ENCODE measurements around the gene GIMAP8. TPM values are rescaled to one million over a fixed set of nuclear protein-coding genes. Genes with fewer than 3 reads are reported as not detected.

Gene GIMAP8
- total RNA-seq, 1 experiment from 2014 or later, result 0.10 TPM

DNA sequence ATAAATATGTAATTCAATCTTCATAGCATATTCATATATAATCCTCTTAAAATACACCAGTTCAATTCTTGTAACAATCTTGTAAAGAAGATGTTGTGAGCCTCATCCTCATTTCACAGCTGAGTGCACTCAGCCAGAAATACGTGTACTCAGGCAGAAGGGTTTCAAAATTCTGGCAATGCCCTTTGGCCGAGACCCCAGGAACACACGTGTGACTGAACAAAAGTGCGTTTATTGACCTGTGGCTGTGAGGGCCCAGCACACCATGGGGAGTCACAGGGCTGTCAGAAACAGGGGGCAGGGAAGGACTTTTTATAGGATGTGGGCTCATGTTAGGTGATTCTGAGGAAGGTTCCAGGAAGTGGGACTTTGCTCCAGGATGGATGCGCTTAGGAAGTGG, 21.5 kb downstream of the GIMAP8 start:
- no TSS peak for BruUV-seq (replicated peaks)

DNA sequence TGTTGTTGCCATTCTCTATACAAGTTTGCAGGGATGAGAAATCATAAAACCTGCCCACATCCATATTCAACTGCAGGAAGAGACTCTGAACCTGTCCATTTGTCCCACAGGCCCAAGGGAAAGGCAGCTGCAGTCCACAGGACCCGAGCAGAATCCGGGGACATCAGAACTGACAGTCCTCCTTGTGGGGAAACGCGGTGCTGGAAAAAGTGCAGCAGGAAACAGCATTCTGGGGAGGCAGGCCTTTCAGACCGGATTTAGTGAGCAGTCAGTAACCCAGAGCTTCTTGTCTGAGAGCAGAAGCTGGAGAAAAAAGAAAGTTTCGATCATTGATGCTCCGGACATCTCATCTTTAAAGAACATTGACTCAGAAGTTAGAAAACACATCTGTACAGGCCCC, 23.5 kb downstream of the GIMAP8 start:
- H3K36me3 ChIP-seq (ENCODE audit: control insufficient read depth, insufficient read depth, low read length), result no peaks in the 10 kb centered on the region
- DNase-seq (ENCODE audit: low read depth, low spot score) (no peak), ATAC-seq (no peak)
- no peaks in the 10 kb centered on the region for H3K9me3 ChIP-seq (ENCODE audit: control insufficient read depth, insufficient read depth, low read depth, low read length)
- H3K4me3 ChIP-seq (ENCODE audit: low read depth in 2 of 2, low read length in 2 of 2), result no peak overlapping the region
- no peak overlapping the region for H3K27ac ChIP-seq (ENCODE audit: low read length)
- in situ Hi-C loops (cut with HindIII; ENCODE audit: low pct_unique_long_range_greater_than_20kb, low sequenced_read_pairs), result no loop called here
- ChIA-PET POLR2A (no interaction called here), CTCF (no interaction called here)
- intact Hi-C loops (cut with micrococcal nuclease; ENCODE audit: unreplicated experiment), result no loop called here
- TF ChIP-seq, protein P1, sequence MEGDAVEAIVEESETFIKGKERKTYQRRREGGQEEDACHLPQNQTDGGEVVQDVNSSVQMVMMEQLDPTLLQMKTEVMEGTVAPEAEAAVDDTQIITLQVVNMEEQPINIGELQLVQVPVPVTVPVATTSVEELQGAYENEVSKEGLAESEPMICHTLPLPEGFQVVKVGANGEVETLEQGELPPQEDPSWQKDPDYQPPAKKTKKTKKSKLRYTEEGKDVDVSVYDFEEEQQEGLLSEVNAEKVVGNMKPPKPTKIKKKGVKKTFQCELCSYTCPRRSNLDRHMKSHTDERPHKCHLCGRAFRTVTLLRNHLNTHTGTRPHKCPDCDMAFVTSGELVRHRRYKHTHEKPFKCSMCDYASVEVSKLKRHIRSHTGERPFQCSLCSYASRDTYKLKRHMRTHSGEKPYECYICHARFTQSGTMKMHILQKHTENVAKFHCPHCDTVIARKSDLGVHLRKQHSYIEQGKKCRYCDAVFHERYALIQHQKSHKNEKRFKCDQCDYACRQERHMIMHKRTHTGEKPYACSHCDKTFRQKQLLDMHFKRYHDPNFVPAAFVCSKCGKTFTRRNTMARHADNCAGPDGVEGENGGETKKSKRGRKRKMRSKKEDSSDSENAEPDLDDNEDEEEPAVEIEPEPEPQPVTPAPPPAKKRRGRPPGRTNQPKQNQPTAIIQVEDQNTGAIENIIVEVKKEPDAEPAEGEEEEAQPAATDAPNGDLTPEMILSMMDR (IDR thresholded peaks at IDR 0.05), result no peak
- TF ChIP-seq TCF7L2 (IDR thresholded peaks at IDR 0.05; ENCODE audit: low read depth, low read length) (no peak), SIN3A (IDR thresholded peaks at IDR 0.05; ENCODE audit: borderline replicate concordance, insufficient read depth, low read depth, low read length) (no peak), POLR2AphosphoS5 (IDR thresholded peaks at IDR 0.05; ENCODE audit: low read depth, low read length) (no peak)
- TF ChIP-seq, protein P2, sequence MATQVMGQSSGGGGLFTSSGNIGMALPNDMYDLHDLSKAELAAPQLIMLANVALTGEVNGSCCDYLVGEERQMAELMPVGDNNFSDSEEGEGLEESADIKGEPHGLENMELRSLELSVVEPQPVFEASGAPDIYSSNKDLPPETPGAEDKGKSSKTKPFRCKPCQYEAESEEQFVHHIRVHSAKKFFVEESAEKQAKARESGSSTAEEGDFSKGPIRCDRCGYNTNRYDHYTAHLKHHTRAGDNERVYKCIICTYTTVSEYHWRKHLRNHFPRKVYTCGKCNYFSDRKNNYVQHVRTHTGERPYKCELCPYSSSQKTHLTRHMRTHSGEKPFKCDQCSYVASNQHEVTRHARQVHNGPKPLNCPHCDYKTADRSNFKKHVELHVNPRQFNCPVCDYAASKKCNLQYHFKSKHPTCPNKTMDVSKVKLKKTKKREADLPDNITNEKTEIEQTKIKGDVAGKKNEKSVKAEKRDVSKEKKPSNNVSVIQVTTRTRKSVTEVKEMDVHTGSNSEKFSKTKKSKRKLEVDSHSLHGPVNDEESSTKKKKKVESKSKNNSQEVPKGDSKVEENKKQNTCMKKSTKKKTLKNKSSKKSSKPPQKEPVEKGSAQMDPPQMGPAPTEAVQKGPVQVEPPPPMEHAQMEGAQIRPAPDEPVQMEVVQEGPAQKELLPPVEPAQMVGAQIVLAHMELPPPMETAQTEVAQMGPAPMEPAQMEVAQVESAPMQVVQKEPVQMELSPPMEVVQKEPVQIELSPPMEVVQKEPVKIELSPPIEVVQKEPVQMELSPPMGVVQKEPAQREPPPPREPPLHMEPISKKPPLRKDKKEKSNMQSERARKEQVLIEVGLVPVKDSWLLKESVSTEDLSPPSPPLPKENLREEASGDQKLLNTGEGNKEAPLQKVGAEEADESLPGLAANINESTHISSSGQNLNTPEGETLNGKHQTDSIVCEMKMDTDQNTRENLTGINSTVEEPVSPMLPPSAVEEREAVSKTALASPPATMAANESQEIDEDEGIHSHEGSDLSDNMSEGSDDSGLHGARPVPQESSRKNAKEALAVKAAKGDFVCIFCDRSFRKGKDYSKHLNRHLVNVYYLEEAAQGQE (IDR thresholded peaks at IDR 0.05; ENCODE audit: insufficient read depth in 1 of 2, low read depth in 2 of 2, low read length in 1 of 2), result no peak
- no TSS peak for BruUV-seq (replicated peaks)
- no peaks in the 10 kb centered on the region for H3K4me1 ChIP-seq (ENCODE audit: control insufficient read depth, insufficient read depth, low read length)
- peaks cover 12% of the 10 kb centered on the region for H3K27me3 ChIP-seq (ENCODE audit: control insufficient read depth, insufficient read depth, low read length)

More for the DNA sequence above, 21.5 kb downstream of the GIMAP8 start:
- ChIA-PET CTCF (no interaction called here), POLR2A (no interaction called here)
- ATAC-seq (no peak), DNase-seq (ENCODE audit: low read depth, low spot score) (no peak)
- Histone ChIP-seq H3K4me1 (ENCODE audit: control insufficient read depth, insufficient read depth, low read length) (no peaks in the 10 kb centered on the region), H3K36me3 (ENCODE audit: control insufficient read depth, insufficient read depth, low read length) (no peaks in the 10 kb centered on the region), H3K9me3 (ENCODE audit: control insufficient read depth, insufficient read depth, low read depth, low read length) (no peaks in the 10 kb centered on the region), H3K4me3 (ENCODE audit: low read depth in 2 of 2, low read length in 2 of 2) (no peak overlapping the region), H3K27me3 (ENCODE audit: control insufficient read depth, insufficient read depth, low read length) (peaks cover 16% of the 10 kb centered on the region), H3K27ac (ENCODE audit: low read length) (no peak overlapping the region)
- TF ChIP-seq TCF7L2 (IDR thresholded peaks at IDR 0.05; ENCODE audit: low read depth, low read length) (no peak), SIN3A (IDR thresholded peaks at IDR 0.05; ENCODE audit: borderline replicate concordance, insufficient read depth, low read depth, low read length) (no peak), POLR2AphosphoS5 (IDR thresholded peaks at IDR 0.05; ENCODE audit: low read depth, low read length) (no peak)
- TF ChIP-seq, protein P2 (IDR thresholded peaks at IDR 0.05; ENCODE audit: insufficient read depth in 1 of 2, low read depth in 2 of 2, low read length in 1 of 2), result no peak
- TF ChIP-seq, protein P1 (IDR thresholded peaks at IDR 0.05), result no peak
- in situ Hi-C loops (cut with HindIII; ENCODE audit: low pct_unique_long_range_greater_than_20kb, low sequenced_read_pairs) (no loop called here), intact Hi-C loops (cut with micrococcal nuclease; ENCODE audit: unreplicated experiment) (no loop called here)
